ENCODE results near the gene GLIS1. TPM values are rescaled to one million over a fixed set of nuclear protein-coding genes. Genes with fewer than 3 reads are reported as not detected.

Gene GLIS1
- polyA plus RNA-seq, 5 donors: 0.06 to 0.10 (median 0.06) TPM; not detected in 2

- DNase-seq: no peak
These were observed 156.5 kb downstream of the GLIS1 start for GRCh38 chr1:53582211-53583020.

GRCh38 chr1:53581476-53581875 lies 157.5 kb downstream of the GLIS1 start:
- DNase-seq: no peak

- DNase-seq: no peak
These were observed 158.1 kb downstream of the GLIS1 start for GRCh38 chr1:53580739-53581475.

GRCh38 chr1:53580009-53580400 lies 159.0 kb downstream of the GLIS1 start:
- no peak for DNase-seq

- no peak for DNase-seq
These were observed 159.5 kb downstream of the GLIS1 start for GRCh38 chr1:53579221-53580008.

GRCh38 chr1:53578358-53578757 lies 160.6 kb downstream of the GLIS1 start:
- DNase-seq: no peak

GRCh38 chr1:53577761-53578100 lies 161.2 kb downstream of the GLIS1 start:
- DNase-seq: no peak

- no peak for DNase-seq
These were observed 161.9 kb downstream of the GLIS1 start for GRCh38 chr1:53576866-53577760.

- no peak for DNase-seq
These were observed 162.6 kb downstream of the GLIS1 start for GRCh38 chr1:53576381-53576801.

GRCh38 chr1:53575955-53576320 lies 163.0 kb downstream of the GLIS1 start:
- no peak for DNase-seq

- no peak for DNase-seq
These were observed 163.6 kb downstream of the GLIS1 start for GRCh38 chr1:53575141-53575954.

GRCh38 chr1:53574621-53575020 lies 164.3 kb downstream of the GLIS1 start:
- no peak for DNase-seq

- DNase-seq: no peak
These were observed 165.0 kb downstream of the GLIS1 start for GRCh38 chr1:53573931-53574330.

GRCh38 chr1:53573522-53573921 lies 165.4 kb downstream of the GLIS1 start:
- no peak for DNase-seq

- DNase-seq: no peak
These were observed 166.2 kb downstream of the GLIS1 start for GRCh38 chr1:53572815-53573173.

- DNase-seq: no peak
These were observed 166.7 kb downstream of the GLIS1 start for GRCh38 chr1:53572065-53572814.

GRCh38 chr1:53568540-53568939 lies 170.4 kb downstream of the GLIS1 start:
- DNase-seq: no peak

GRCh38 chr1:53567851-53568250 lies 171.1 kb downstream of the GLIS1 start:
- DNase-seq: no peak

GRCh38 chr1:53567450-53567849 lies 171.5 kb downstream of the GLIS1 start:
- DNase-seq: no peak

- no peak for DNase-seq
These were observed 175.4 kb downstream of the GLIS1 start for GRCh38 chr1:53563611-53564010.
